Activated CD8-positive, alpha-beta memory T cell treated with anti-CD3 and anti-CD28 coated beads for 36 hours (primary cell): ENCODE measurements around the gene PCNX1. TPM values are rescaled to one million over a fixed set of nuclear protein-coding genes. Genes with fewer than 3 reads are reported as not detected.

Experiments
- CTCF ChIA-PET: fragments of 350-600 bp; sonication (Branson Sonifier 250); formaldehyde crosslinking; loops from one replicate; lab custom pipeline; 2021; ENCODE audit warnings: antibody characterized with exemption; lab: Charles Lee
- POLR2A ChIA-PET: fragments of 350-600 bp; sonication (Branson Sonifier 250); formaldehyde crosslinking; loops from one replicate; lab custom pipeline; 2021; ENCODE audit warnings: antibody characterized with exemption; lab: Charles Lee
- total RNA-seq, 2 experiments: library from RNA; stranded (reverse); gene quantifications; one replicate each; pipeline ENCODE4 v1.2.3, GENCODE V29; 2021

The PCNX1 gene
- total RNA-seq, 2 experiments from 2014 or later = 40.7 to 41.5 TPM

- POLR2A ChIA-PET = no interaction called here
- CTCF ChIA-PET = interaction anchor here (3.9 to 7.6 kb wide), 2 partner anchors 21 to 87 kb away, joined by 25 to 94 read pairs; no protein-coding TSS in a partner anchor
Observed at GRCh38 chr14:70904373-70904772, 2.9 kb upstream of the PCNX1 start.

- CTCF ChIA-PET = interaction anchor here (1.0 to 7.6 kb wide), 4 partner anchors 22 to 88 kb away, joined by 3 to 94 read pairs (median 26); no protein-coding TSS in a partner anchor
- POLR2A ChIA-PET = no interaction called here
Observed at GRCh38 chr14:70905301-70905700, 2.0 kb upstream of the PCNX1 start.

GRCh38 chr14:70906793-70907175 lies 475 bp upstream of the PCNX1 start:
- CTCF ChIA-PET = interaction anchor here (0.7 to 7.6 kb wide), 12 partner anchors 9 to 89 kb away, joined by 6 to 94 read pairs (median 8); no protein-coding TSS in a partner anchor
- POLR2A ChIA-PET = interaction anchor here (1.3 to 2.0 kb wide), 5 partner anchors 11 to 98 kb away, joined by 4 to 6 read pairs (median 5); partner anchors contain the start of gene MAP3K9

- CTCF ChIA-PET = interaction anchor here (0.9 to 7.6 kb wide), 8 partner anchors 9 to 83 kb away, joined by 3 to 94 read pairs (median 6); no protein-coding TSS in a partner anchor
- POLR2A ChIA-PET = interaction anchor here (0.9 to 2.0 kb wide), 11 partner anchors 10 to 99 kb away, joined by 3 to 6 read pairs (median 4); partner anchors contain the start of gene MAP3K9
Observed at GRCh38 chr14:70907996-70908934, 1.0 kb downstream of the PCNX1 start.

- ChIA-PET CTCF (interaction anchor here (0.9 kb wide), 1 partner anchor 9 kb away, joined by 6 read pairs; no protein-coding TSS in a partner anchor), POLR2A (interaction anchor here (1.2 kb wide), 1 partner anchor 23 kb away, joined by 3 read pairs; no protein-coding TSS in a partner anchor)
Observed at GRCh38 chr14:70908935-70909641, 1.8 kb downstream of the PCNX1 start.

- POLR2A ChIA-PET = interaction anchor here (0.6 to 1.2 kb wide), 2 partner anchors 46 to 1900 kb away, joined by 3 read pairs; no protein-coding TSS in a partner anchor
Observed at GRCh38 chr14:70909733-70910614, 2.7 kb downstream of the PCNX1 start.

GRCh38 chr14:70915415-70915814 lies 8.2 kb downstream of the PCNX1 start:
- POLR2A ChIA-PET = no interaction called here

More at GRCh38 chr14:70909733-70910614, 2.7 kb downstream of the PCNX1 start:
- CTCF ChIA-PET = no interaction called here

GRCh38 chr14:70916300-70916699 lies 9.0 kb downstream of the PCNX1 start:
- ChIA-PET POLR2A (no interaction called here), CTCF (interaction anchor here (0.6 to 2.0 kb wide), 2 partner anchors 9 to 1155 kb away, joined by 4 to 7 read pairs; partner anchors contain the start of gene PCNX1)

More at GRCh38 chr14:70915415-70915814, 8.2 kb downstream of the PCNX1 start:
- CTCF ChIA-PET = interaction anchor here (1.0 kb wide), 1 partner anchor 8 kb away, joined by 6 read pairs; the partner anchor contains the start of gene PCNX1

GRCh38 chr14:70916799-70917198 lies 9.5 kb downstream of the PCNX1 start:
- POLR2A ChIA-PET = no interaction called here
- CTCF ChIA-PET = interaction anchor here (0.6 to 2.0 kb wide), 4 partner anchors 10 to 1155 kb away, joined by 3 to 7 read pairs (median 4); partner anchors contain the start of gene PCNX1

GRCh38 chr14:70917633-70918032 lies 10.4 kb downstream of the PCNX1 start:
- CTCF ChIA-PET = interaction anchor here (1.4 to 2.0 kb wide), 3 partner anchors 9 to 14 kb away, joined by 4 to 7 read pairs (median 6); partner anchors contain the start of gene PCNX1
- POLR2A ChIA-PET = interaction anchor here (1.3 kb wide), 1 partner anchor 10 kb away, joined by 6 read pairs; the partner anchor contains the start of gene PCNX1

GRCh38 chr14:70919774-70920173 lies 12.5 kb downstream of the PCNX1 start:
- CTCF ChIA-PET = interaction anchor here (1.1 to 2.0 kb wide), 2 partner anchors 12 to 36 kb away, joined by 5 to 7 read pairs; partner anchors contain the start of gene PCNX1
- POLR2A ChIA-PET = interaction anchor here (0.7 kb wide), 1 partner anchor 58 kb away, joined by 4 read pairs; no protein-coding TSS in a partner anchor

GRCh38 chr14:70920608-70921007 lies 13.3 kb downstream of the PCNX1 start:
- ChIA-PET POLR2A (no interaction called here), CTCF (interaction anchor here (2.0 kb wide), 1 partner anchor 13 kb away, joined by 7 read pairs; the partner anchor contains the start of gene PCNX1)

GRCh38 chr14:70921669-70922068 lies 14.4 kb downstream of the PCNX1 start:
- POLR2A ChIA-PET = interaction anchor here (1.0 kb wide), 1 partner anchor 27 kb away, joined by 3 read pairs; no protein-coding TSS in a partner anchor
- CTCF ChIA-PET = no interaction called here

- POLR2A ChIA-PET = no interaction called here
- CTCF ChIA-PET = interaction anchor here (0.6 kb wide), 1 partner anchor 22 kb away, joined by 3 read pairs; no protein-coding TSS in a partner anchor
Observed at GRCh38 chr14:70924521-70924920, 17.3 kb downstream of the PCNX1 start.

GRCh38 chr14:70926235-70926830 lies 19.1 kb downstream of the PCNX1 start:
- POLR2A ChIA-PET = no interaction called here
- CTCF ChIA-PET = interaction anchor here (1.0 kb wide), 1 partner anchor 29 kb away, joined by 3 read pairs; no protein-coding TSS in a partner anchor

- ChIA-PET CTCF (interaction anchor here (1.4 to 2.5 kb wide), 3 partner anchors 14 to 25 kb away, joined by 4 to 7 read pairs (median 5); partner anchors contain the start of gene PCNX1), POLR2A (no interaction called here)
Observed at GRCh38 chr14:70931008-70931407, 23.7 kb downstream of the PCNX1 start.
